GM12875 (cell line): ENCODE results near the gene RSRC1.

Experiments
- H3K4me3 ChIP-seq: one replicate; pipeline ENCODE4 v1.5.1; 2011; ENCODE audit warnings: low read depth, low read length, control low read depth
- CTCF ChIP-seq: IDR thresholded peaks from 2 replicates; pipeline ENCODE4 v1.5.1; 2011; ENCODE audit warnings: low read depth, mild to moderate bottlenecking, control low read depth, inconsistent platforms, low read length, moderate library complexity, borderline replicate concordance; ENCODE audit not compliant: insufficient read depth

The RSRC1 gene

GRCh38 chr3:158563076-158563475 lies 453.2 kb downstream of the RSRC1 start:
- H3K4me3 ChIP-seq = no peak overlapping the region
- no peak for TF ChIP-seq CTCF

- no peak for TF ChIP-seq CTCF
- H3K4me3 ChIP-seq = no peak overlapping the region
Measured at GRCh38 chr3:158565076-158565475, 455.2 kb downstream of the RSRC1 start.

GRCh38 chr3:158568784-158569183 lies 458.9 kb downstream of the RSRC1 start:
- H3K4me3 ChIP-seq = no peak overlapping the region
- no peak for TF ChIP-seq CTCF

GRCh38 chr3:158569794-158570193 lies 459.9 kb downstream of the RSRC1 start:
- no peak for TF ChIP-seq CTCF

GRCh38 chr3:158570999-158571702 lies 461.3 kb downstream of the RSRC1 start, which contains the start of gene MLF1:
TSS of gene MLF1 (plus strand) at chr3:158571194. CDS start at chr3:158571301, 107 bp downstream.
- TF ChIP-seq CTCF = no peak
- peak within 1 kb of the TSS; percentile 23 for H3K4me3 ChIP-seq

More at GRCh38 chr3:158569794-158570193, 459.9 kb downstream of the RSRC1 start:
- H3K4me3 ChIP-seq = no peak overlapping the region

- no peak overlapping the region for H3K4me3 ChIP-seq
- TF ChIP-seq CTCF = no peak
Measured at GRCh38 chr3:158571969-158572765, 462.3 kb downstream of the RSRC1 start.

- TF ChIP-seq CTCF = no peak
- H3K4me3 ChIP-seq = no peak overlapping the region
Measured at GRCh38 chr3:158572766-158573060, 462.8 kb downstream of the RSRC1 start.
